Trophoblast cell (in vitro differentiated cells and primary cell): ENCODE measurements around the gene PRR23E. TPM values are rescaled to one million over a fixed set of nuclear protein-coding genes. Genes with fewer than 3 reads are reported as not detected.

Experiments
- DNase-seq, 2 donors: peaks; one replicate each; pipeline ENCODE4 v3.0.0-alpha.2; 2016
- H2AFZ ChIP-seq: 2 replicates; pipeline ENCODE4 v1.6.1; 2013; ENCODE audit warnings: low read length, moderate library complexity, mild to moderate bottlenecking; ENCODE audit not compliant: insufficient read depth, poor library complexity
- H2AK5ac ChIP-seq: 2 replicates; pipeline ENCODE4 v1.6.1; 2013; ENCODE audit warnings: mild to moderate bottlenecking, low read length
- H2BK120ac ChIP-seq: 2 replicates; pipeline ENCODE4 v1.6.1; 2013; ENCODE audit warnings: low read length, mild to moderate bottlenecking, moderate library complexity; ENCODE audit not compliant: insufficient read depth, poor library complexity
- H2BK12ac ChIP-seq: 2 replicates; pipeline ENCODE4 v1.6.1; 2013; ENCODE audit warnings: mild to moderate bottlenecking, low read length, moderate library complexity
- H2BK5ac ChIP-seq: 2 replicates; pipeline ENCODE4 v1.6.1; 2013; ENCODE audit warnings: low read length, low read depth, moderate library complexity, mild to moderate bottlenecking; ENCODE audit not compliant: poor library complexity
- H3K14ac ChIP-seq: 2 replicates; pipeline ENCODE4 v1.6.1; 2013; ENCODE audit warnings: mild to moderate bottlenecking, low read length
- H3K18ac ChIP-seq: 2 replicates; pipeline ENCODE4 v1.6.1; 2013; ENCODE audit warnings: mild to moderate bottlenecking, low read length
- H3K23ac ChIP-seq: 2 replicates; pipeline ENCODE4 v1.6.1; 2013; ENCODE audit warnings: low read length
- H3K27ac ChIP-seq: 2 replicates; pipeline ENCODE4 v1.5.1; 2013; ENCODE audit warnings: low read depth, mild to moderate bottlenecking, inconsistent platforms, low read length, moderate library complexity
- H3K27me3 ChIP-seq: 2 replicates; pipeline ENCODE4 v1.6.1; 2013; ENCODE audit warnings: inconsistent platforms, mild to moderate bottlenecking, low read length, moderate library complexity; ENCODE audit not compliant: insufficient read depth
- H3K36me3 ChIP-seq, 2 experiments: 1 replicate in 1 of 2; 2 replicates in 1 of 2; pipeline ENCODE4 v1.6.1; 2013; ENCODE audit warnings: low read length in 2 of 2, mild to moderate bottlenecking in 2 of 2, moderate library complexity in 1 of 2; ENCODE audit not compliant: insufficient read depth in 2 of 2, control insufficient read depth in 1 of 2
- H3K4ac ChIP-seq: 2 replicates; pipeline ENCODE4 v1.6.1; 2013; ENCODE audit warnings: low read depth, mild to moderate bottlenecking, low read length, moderate library complexity
- H3K4me1 ChIP-seq, 2 experiments: 1 replicate in 1 of 2; 2 replicates in 1 of 2; pipeline ENCODE4 v1.6.1; 2013; ENCODE audit warnings: low read length in 2 of 2, mild to moderate bottlenecking in 2 of 2, moderate library complexity in 1 of 2; ENCODE audit not compliant: insufficient read depth in 2 of 2, control insufficient read depth in 1 of 2
- H3K4me2 ChIP-seq: 2 replicates; pipeline ENCODE4 v1.6.1; 2013; ENCODE audit warnings: inconsistent platforms, mild to moderate bottlenecking, low read length, moderate library complexity
- H3K4me3 ChIP-seq: 2 replicates; pipeline ENCODE4 v1.5.1; 2013; ENCODE audit warnings: mild to moderate bottlenecking, low read depth, low read length, inconsistent platforms
- H3K79me1 ChIP-seq: one replicate; pipeline ENCODE4 v1.6.1; 2013; ENCODE audit warnings: low read length
- H3K79me2 ChIP-seq: 2 replicates; pipeline ENCODE4 v1.6.1; 2013; ENCODE audit warnings: low read length, mild to moderate bottlenecking; ENCODE audit not compliant: control insufficient read depth, insufficient read depth, poor library complexity
- H3K9ac ChIP-seq: 2 replicates; pipeline ENCODE4 v1.6.1; 2013; ENCODE audit warnings: mild to moderate bottlenecking, low read length
- H3K9me3 ChIP-seq: 2 replicates; pipeline ENCODE4 v1.6.1; 2013; ENCODE audit warnings: low read depth, mild to moderate bottlenecking, control low read depth, inconsistent platforms, low read length; ENCODE audit not compliant: insufficient read depth
- H4K12ac ChIP-seq: 2 replicates; pipeline ENCODE4 v1.6.1; 2013; ENCODE audit warnings: low read depth, mild to moderate bottlenecking, low read length, moderate library complexity
- H4K8ac ChIP-seq: 2 replicates; pipeline ENCODE4 v1.6.1; 2013; ENCODE audit warnings: low read depth, mild to moderate bottlenecking, low read length, moderate library complexity
- H4K91ac ChIP-seq: one replicate; pipeline ENCODE4 v1.6.1; 2013; ENCODE audit warnings: low read depth, mild to moderate bottlenecking, low read length, moderate library complexity
- WGBS: extraction: QIAGEN DNeasy Blood & Tissue Kit; methylation state at CpG from one replicate; pipeline ENCODE4 v1.1.7; 2013; ENCODE audit warnings: missing lambda C conversion rate; ENCODE audit not compliant: insufficient read length, insufficient coverage; ENCODE audit errors: extremely low coverage; 5-methylcytosine and 5-hydroxymethylcytosine counted together
- polyA plus RNA-seq: library from polyadenylated mRNA; stranded (reverse); fragments of 200-250 nt; gene quantifications from 2 replicates; pipeline ENCODE4 v1.2.3, GENCODE V29; 2013

PRR23E gene, protein sequence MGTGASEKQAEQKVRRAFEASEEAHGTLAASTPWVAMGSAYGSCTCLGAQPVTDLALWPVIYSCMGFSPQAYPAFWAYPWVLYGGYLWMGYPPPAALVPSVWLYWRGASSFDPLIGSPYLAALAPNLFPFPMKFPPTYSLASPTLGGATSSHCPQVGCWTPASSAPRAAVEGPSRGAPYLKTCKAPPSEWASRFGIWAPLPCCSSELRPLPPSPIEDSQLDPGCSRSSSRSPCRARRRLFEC
- not detected in 2 replicates for polyA plus RNA-seq

DNA sequence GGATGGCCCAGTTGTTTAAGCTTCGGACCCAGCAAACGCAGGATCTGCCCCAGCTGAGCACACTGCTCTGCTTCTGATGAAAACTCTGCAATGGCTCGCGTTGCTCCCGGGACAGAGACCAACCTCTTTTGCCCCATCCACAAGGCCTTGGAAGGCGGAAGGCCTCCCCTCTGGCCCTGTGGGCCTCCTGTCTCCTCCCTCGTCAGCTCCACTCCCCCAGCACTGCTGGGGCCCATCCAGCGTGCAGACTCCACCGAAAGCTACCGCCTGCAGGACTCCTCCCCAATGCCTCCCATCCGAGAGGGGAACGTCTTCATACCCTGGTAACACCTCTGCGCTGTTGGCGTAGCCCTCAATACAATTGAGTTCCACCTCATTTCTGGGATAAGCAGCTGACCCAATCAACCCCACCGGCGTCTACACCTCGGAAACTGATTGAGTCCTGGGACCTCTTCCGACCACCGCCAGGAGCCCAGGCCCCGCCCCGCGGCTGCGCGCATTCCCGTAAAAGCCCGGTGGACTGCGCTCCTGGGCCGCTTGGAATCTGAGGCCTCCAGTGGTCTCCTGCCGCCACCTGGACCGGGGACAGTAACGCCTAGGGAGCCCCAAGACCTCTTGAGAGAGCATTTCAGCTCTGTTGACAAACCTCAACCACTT lies at the start of gene PRR23E:
Gene PRR23E (plus strand): TSS at position 556 of the 657 bp plus-strand sequence. CDS start 3,555 bp downstream, outside the sequence.
- Histone ChIP-seq H2AK5ac (no peak within 1 kb of the TSS), H3K27ac (no peak within 1 kb of the TSS), H3K4me2 (no peak within 1 kb of the TSS), H3K27me3 (no peaks in the 10 kb centered on the region), H3K79me2 (no peaks in the 10 kb centered on the region), H3K9me3 (no peaks in the 10 kb centered on the region), H4K8ac (no peak within 1 kb of the TSS), H3K23ac (no peak within 1 kb of the TSS), H4K91ac (no peak within 1 kb of the TSS), H3K4me3 (peak within 1 kb of the TSS; percentile 25), H2BK5ac (no peak within 1 kb of the TSS), H3K4me1 (no peaks in the 10 kb centered on the region), H2BK12ac (no peak within 1 kb of the TSS), H3K4ac (no peak within 1 kb of the TSS), H3K18ac (no peak within 1 kb of the TSS), H4K12ac (no peak within 1 kb of the TSS), H2BK120ac (no peak within 1 kb of the TSS), H3K36me3 (no peaks in the 10 kb centered on the region), H3K9ac (no peak within 1 kb of the TSS), H2AFZ (no peak within 1 kb of the TSS), H3K14ac (no peak within 1 kb of the TSS), H3K79me1 (no peaks in the 10 kb centered on the region)
- no CpG with 5 or more reads among the region's 31 CpGs for WGBS
- no peak for DNase-seq

DNA sequence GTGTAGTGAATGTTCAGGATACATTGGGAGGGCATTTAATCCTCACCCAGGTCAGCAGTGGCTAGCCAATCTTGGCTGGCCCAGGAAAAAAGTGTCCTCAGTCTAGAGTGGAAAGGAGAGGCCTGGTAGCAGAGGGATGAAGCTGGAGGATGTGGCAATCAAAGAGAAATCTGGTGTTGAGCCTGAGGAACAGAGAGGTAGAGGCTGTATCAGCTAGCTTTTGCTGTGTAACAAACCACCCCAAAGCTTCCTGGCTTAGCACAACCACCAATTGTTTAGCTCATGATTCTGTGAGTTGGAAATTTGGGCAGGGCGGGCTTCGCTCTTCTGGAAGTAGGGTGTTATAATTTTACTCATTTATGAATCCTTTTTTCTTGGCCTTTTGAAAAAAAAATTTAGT lies 49.8 kb upstream of the PRR23E start:
- H3K79me1 ChIP-seq, result no peaks in the 10 kb centered on the region
- H3K18ac ChIP-seq, result no peak overlapping the region
- H3K4me2 ChIP-seq, result no peak overlapping the region
- H4K91ac ChIP-seq, result no peak overlapping the region
- H3K9me3 ChIP-seq, result peaks cover 9% of the 10 kb centered on the region
- H3K27me3 ChIP-seq, result no peaks in the 10 kb centered on the region
- no peaks in the 10 kb centered on the region for H3K79me2 ChIP-seq
- no peak for DNase-seq
- H2BK5ac ChIP-seq, result no peak overlapping the region
- H3K9ac ChIP-seq, result no peak overlapping the region
- H2BK120ac ChIP-seq, result no peak overlapping the region
- no CpG with 5 or more reads among the region's 2 CpGs for WGBS
- H3K4ac ChIP-seq, result no peak overlapping the region
- no peak overlapping the region for H3K23ac ChIP-seq
- H3K4me1 ChIP-seq, result no peaks in the 10 kb centered on the region
- no peak overlapping the region for H2AK5ac ChIP-seq
- no peak overlapping the region for H4K12ac ChIP-seq
- H3K27ac ChIP-seq, result no peak overlapping the region
- no peak overlapping the region for H2AFZ ChIP-seq
- H3K4me3 ChIP-seq, result no peak overlapping the region
- H3K36me3 ChIP-seq, result no peaks in the 10 kb centered on the region
- no peak overlapping the region for H3K14ac ChIP-seq
- H2BK12ac ChIP-seq, result no peak overlapping the region
- no peak overlapping the region for H4K8ac ChIP-seq

DNA sequence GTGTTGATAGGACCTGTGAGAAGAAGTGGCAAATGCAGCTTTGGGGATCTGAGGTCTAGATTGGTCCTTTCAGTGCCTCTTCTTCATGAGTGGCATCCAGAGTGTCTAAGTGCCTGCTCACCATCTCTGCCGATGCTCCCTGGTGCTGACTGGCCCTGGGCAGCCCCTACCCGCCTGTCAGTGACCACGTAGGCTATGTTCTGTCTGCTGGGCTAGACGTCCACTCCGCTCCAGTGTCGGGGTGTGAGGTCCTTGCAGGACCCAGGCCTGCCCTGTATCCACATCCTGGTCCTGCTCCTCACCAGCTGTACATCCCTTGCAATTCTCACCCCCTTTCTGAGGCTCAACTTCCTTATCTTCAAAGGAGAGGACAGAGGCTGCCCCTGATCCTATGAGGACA lies 48.3 kb upstream of the PRR23E start:
- Histone ChIP-seq H3K36me3 (no peaks in the 10 kb centered on the region), H3K9ac (no peak overlapping the region), H3K4ac (no peak overlapping the region), H3K4me1 (no peaks in the 10 kb centered on the region), H2AFZ (no peak overlapping the region), H3K14ac (no peak overlapping the region), H3K4me2 (no peak overlapping the region), H2BK5ac (no peak overlapping the region), H2BK12ac (no peak overlapping the region), H3K27me3 (no peaks in the 10 kb centered on the region), H2BK120ac (no peak overlapping the region), H3K9me3 (peaks cover 9% of the 10 kb centered on the region), H3K79me1 (no peaks in the 10 kb centered on the region), H3K23ac (no peak overlapping the region), H3K79me2 (no peaks in the 10 kb centered on the region), H3K4me3 (no peak overlapping the region), H4K12ac (no peak overlapping the region), H4K91ac (no peak overlapping the region), H4K8ac (no peak overlapping the region), H2AK5ac (no peak overlapping the region), H3K27ac (no peak overlapping the region), H3K18ac (no peak overlapping the region)
- DNase-seq, result no peak
- no CpG with 5 or more reads among the region's 6 CpGs for WGBS

DNA sequence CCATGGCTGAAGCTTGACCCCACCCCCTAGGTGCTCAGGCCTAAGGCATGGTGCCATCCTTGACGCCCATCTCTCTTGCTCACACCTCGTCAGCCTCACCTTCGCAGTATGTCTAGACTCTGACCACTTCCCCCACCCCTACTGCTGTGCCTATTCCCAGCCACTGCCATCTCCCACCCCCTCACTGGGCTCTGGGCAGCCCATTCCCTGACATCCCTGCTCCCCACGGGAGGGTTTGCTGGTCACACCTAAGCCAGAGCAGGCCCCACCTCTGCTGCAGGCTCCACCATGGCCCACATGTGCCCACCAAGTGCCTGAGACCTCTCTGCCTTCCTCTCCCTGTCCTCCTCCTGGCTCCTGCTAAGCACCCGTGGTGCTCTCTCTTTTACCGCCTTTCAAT lies 47.7 kb upstream of the PRR23E start:
- H3K4me3 ChIP-seq, result no peak overlapping the region
- H3K14ac ChIP-seq, result no peak overlapping the region
- WGBS, result no CpG with 5 or more reads among the region's 6 CpGs

More for the DNA sequence above, 47.7 kb upstream of the PRR23E start:
- H2AFZ ChIP-seq, result no peak overlapping the region
- no peak overlapping the region for H2BK120ac ChIP-seq
- H2AK5ac ChIP-seq, result no peak overlapping the region
- H3K23ac ChIP-seq, result no peak overlapping the region
- H4K12ac ChIP-seq, result no peak overlapping the region
- H3K9me3 ChIP-seq, result peaks cover 9% of the 10 kb centered on the region
- no peak overlapping the region for H2BK12ac ChIP-seq
- H3K4ac ChIP-seq, result no peak overlapping the region
- no peaks in the 10 kb centered on the region for H3K79me2 ChIP-seq
- no peaks in the 10 kb centered on the region for H3K36me3 ChIP-seq
- H3K9ac ChIP-seq, result no peak overlapping the region
- no peak overlapping the region for H3K27ac ChIP-seq
- no peak for DNase-seq
- H3K4me1 ChIP-seq, result no peaks in the 10 kb centered on the region
- H3K27me3 ChIP-seq, result no peaks in the 10 kb centered on the region
- H4K8ac ChIP-seq, result no peak overlapping the region
- H3K79me1 ChIP-seq, result no peaks in the 10 kb centered on the region
- H3K4me2 ChIP-seq, result no peak overlapping the region
- no peak overlapping the region for H3K18ac ChIP-seq
- no peak overlapping the region for H2BK5ac ChIP-seq
- H4K91ac ChIP-seq, result no peak overlapping the region
